Posterior vena cava (tissue), 2 donors: ENCODE measurements around the gene LYPD4. TPM values are rescaled to one million over a fixed set of nuclear protein-coding genes. Genes with fewer than 3 reads are reported as not detected.
"Not testable (repeated sequence)": the region's sequence is repeated elsewhere in the genome, so short reads cannot be mapped to it uniquely, and the experiment has no call there.

Source experiments
- DNase-seq: peaks from one replicate; pipeline ENCODE4 v3.0.0-alpha.2; 2020; ENCODE audit warnings: low spot score
- intact Hi-C, 2 donors: fragments of 100-400 bp; cut with DNase I; formaldehyde crosslinking; loops; one replicate each; pipeline versions ENCODE4 v1.14.1 to v1.14.2; 2022 to 2023
- total RNA-seq, 2 donors: library from RNA; stranded (reverse); fragmentation: NEBNext Ultra II Directional; extraction: Animal tissue kit (Norgen Biotek cat#: 25700); gene quantifications; one replicate each; pipeline ENCODE4 v1.2.1, GENCODE V29; 2021
- donor health status: DM: yes; HTN: yes; CAD: no.
- donor health status: DM: yes; HTN: yes; CAD: no.

LYPD4 gene
- total RNA-seq, 2 donors from 2014 or later: not detected

GRCh38 chr19:41876847-41877832 is 32.7 kb upstream of the LYPD4 start, which contains the start of gene CD79A:
CD79A (plus strand) TSS chr19:41877279; CDS start chr19:41877305, 26 bp downstream.
- DNase-seq: no peak
- intact Hi-C loops: no loop called here

GRCh38 chr19:41875973-41876372 is 31.5 kb upstream of the LYPD4 start:
- DNase-seq, intact Hi-C loops: not testable (repeated sequence)

GRCh38 chr19:41872775-41873647 is 28.5 kb upstream of the LYPD4 start:
- intact Hi-C loops: no loop called here
- DNase-seq: peak; percentile 88

GRCh38 chr19:41872384-41872774 is 27.9 kb upstream of the LYPD4 start:
- intact Hi-C loops: no loop called here
- DNase-seq: no peak

- no peak for DNase-seq
- intact Hi-C loops: no loop called here
Observed at GRCh38 chr19:41871573-41872383, 27.3 kb upstream of the LYPD4 start.

GRCh38 chr19:41870401-41870873 is 26.0 kb upstream of the LYPD4 start:
- intact Hi-C loops: no loop called here
- DNase-seq: no peak

GRCh38 chr19:41869374-41869955 is 25.0 kb upstream of the LYPD4 start:
- no peak for DNase-seq
- intact Hi-C loops: no loop called here

- intact Hi-C loops: no loop called here
Observed at GRCh38 chr19:41868989-41869300, 24.5 kb upstream of the LYPD4 start.

GRCh38 chr19:41868120-41868988 is 23.9 kb upstream of the LYPD4 start:
- intact Hi-C loops: no loop called here
- no peak for DNase-seq

More at GRCh38 chr19:41868989-41869300, 24.5 kb upstream of the LYPD4 start:
- no peak for DNase-seq

- no peak for DNase-seq
- intact Hi-C loops: no loop called here
Observed at GRCh38 chr19:41866284-41866683, 21.8 kb upstream of the LYPD4 start.

GRCh38 chr19:41864374-41864773 is 19.9 kb upstream of the LYPD4 start:
- intact Hi-C loops: no loop called here
- no peak for DNase-seq

- DNase-seq: no peak
- intact Hi-C loops: no loop called here
Observed at GRCh38 chr19:41863209-41863931, 18.9 kb upstream of the LYPD4 start.

GRCh38 chr19:41862445-41862986 is 18.0 kb upstream of the LYPD4 start:
- no peak for DNase-seq
- intact Hi-C loops: no loop called here

- no peak for DNase-seq
- intact Hi-C loops: no loop called here
Observed at GRCh38 chr19:41861846-41862245, 17.4 kb upstream of the LYPD4 start.

- intact Hi-C loops: no loop called here
Observed at GRCh38 chr19:41861116-41861768, 16.8 kb upstream of the LYPD4 start.

GRCh38 chr19:41860419-41861115 is 16.1 kb upstream of the LYPD4 start:
- DNase-seq: no peak
- intact Hi-C loops: no loop called here

More at GRCh38 chr19:41861116-41861768, 16.8 kb upstream of the LYPD4 start:
- DNase-seq: no peak
